Fibroblast of lung (primary cell): ENCODE measurements around the gene C10orf90.

Experiments
- EZH2 ChIP-seq: IDR thresholded peaks from 2 replicates; pipeline ENCODE4 v1.5.1; 2012; ENCODE audit warnings: low read length, control low read depth, mild to moderate bottlenecking; ENCODE audit errors: missing control alignments
- TF ChIP-seq, protein P1 (sequence below), 2 donors: IDR thresholded peaks in 1 of 2; conservative IDR thresholded peaks in 1 of 2; 1 replicate in 1 of 2; 2 replicates in 1 of 2; pipeline ENCODE4 v1.5.1; 2011 to 2012; ENCODE audit warnings: low read length in 2 of 2, control low read depth in 1 of 2, inconsistent platforms in 1 of 2, low read depth in 1 of 2, mild to moderate bottlenecking in 1 of 2

DNA sequence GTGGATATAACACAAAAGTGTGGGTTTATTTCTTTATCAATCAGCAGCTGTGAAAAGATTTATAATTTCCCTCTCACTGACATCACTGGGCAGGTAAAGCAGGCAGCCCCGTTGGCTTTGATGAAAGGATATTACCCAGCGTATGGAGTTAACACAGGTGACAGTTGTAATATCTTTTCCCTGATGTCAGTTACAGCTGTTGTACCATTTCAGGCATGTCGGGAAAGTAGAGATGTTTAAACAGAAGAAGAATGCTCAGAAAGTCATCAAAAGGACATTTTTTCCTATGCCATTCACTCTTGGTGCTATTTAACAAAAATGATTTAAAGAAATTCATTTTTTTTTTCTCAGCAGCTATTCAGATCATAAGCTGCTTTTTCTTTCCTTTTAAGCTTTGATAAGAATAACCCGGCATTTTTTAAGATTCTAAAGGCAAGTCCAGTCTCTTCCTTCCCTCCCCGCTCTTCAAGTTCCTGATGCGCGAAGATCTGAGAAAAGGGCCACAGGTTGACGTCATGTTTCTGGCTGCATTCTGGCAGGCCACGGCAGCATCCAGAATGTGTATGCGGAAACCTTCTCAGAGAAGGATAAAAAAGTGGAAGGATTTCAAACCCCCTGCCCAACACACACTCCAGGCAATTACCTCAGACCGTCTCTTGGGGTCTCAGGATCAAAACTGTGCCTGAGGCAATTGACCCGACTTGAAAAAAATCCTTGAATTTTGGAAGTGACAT lies 249.8 kb downstream of the C10orf90 start:
- TF ChIP-seq, protein P1, sequence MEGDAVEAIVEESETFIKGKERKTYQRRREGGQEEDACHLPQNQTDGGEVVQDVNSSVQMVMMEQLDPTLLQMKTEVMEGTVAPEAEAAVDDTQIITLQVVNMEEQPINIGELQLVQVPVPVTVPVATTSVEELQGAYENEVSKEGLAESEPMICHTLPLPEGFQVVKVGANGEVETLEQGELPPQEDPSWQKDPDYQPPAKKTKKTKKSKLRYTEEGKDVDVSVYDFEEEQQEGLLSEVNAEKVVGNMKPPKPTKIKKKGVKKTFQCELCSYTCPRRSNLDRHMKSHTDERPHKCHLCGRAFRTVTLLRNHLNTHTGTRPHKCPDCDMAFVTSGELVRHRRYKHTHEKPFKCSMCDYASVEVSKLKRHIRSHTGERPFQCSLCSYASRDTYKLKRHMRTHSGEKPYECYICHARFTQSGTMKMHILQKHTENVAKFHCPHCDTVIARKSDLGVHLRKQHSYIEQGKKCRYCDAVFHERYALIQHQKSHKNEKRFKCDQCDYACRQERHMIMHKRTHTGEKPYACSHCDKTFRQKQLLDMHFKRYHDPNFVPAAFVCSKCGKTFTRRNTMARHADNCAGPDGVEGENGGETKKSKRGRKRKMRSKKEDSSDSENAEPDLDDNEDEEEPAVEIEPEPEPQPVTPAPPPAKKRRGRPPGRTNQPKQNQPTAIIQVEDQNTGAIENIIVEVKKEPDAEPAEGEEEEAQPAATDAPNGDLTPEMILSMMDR (conservative IDR thresholded peaks at IDR 0.05 in 1 of 2, IDR thresholded peaks at IDR 0.05 in 1 of 2; ENCODE audit: low read depth in 1 of 2, low read length in 2 of 2) = no peak
- no peak for TF ChIP-seq EZH2
